LNCAP (cell line): ENCODE measurements around the gene CMTM5.

Experiments
- TF ChIP-seq, protein P1 (sequence below): fragments of 450-650 bp; IDR thresholded peaks from 2 replicates; pipeline ENCODE4 v1.5.1; 2017; ENCODE audit warnings: mild to moderate bottlenecking

The CMTM5 gene

DNA sequence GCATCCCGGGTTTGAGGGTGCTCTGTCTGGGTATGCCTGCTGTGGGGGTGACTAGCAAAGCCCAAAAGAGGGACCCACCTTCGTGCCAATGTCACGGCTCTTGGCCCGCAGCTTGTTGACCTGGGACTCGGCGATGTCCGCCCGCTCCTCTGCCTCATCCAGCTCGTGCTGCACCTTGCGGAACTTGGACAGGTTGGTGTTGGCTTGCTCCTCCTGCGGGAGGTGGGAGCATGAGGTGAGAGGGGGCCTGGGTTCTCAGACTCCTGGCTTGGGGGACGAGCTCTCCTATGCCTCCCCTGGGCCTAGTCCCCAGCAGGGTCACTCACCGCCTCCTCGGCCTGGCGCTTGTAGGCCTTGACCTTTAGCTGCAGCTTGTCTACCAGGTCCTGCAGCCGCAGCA lies 36.8 kb downstream of the CMTM5 start:
- TF ChIP-seq, protein P1, sequence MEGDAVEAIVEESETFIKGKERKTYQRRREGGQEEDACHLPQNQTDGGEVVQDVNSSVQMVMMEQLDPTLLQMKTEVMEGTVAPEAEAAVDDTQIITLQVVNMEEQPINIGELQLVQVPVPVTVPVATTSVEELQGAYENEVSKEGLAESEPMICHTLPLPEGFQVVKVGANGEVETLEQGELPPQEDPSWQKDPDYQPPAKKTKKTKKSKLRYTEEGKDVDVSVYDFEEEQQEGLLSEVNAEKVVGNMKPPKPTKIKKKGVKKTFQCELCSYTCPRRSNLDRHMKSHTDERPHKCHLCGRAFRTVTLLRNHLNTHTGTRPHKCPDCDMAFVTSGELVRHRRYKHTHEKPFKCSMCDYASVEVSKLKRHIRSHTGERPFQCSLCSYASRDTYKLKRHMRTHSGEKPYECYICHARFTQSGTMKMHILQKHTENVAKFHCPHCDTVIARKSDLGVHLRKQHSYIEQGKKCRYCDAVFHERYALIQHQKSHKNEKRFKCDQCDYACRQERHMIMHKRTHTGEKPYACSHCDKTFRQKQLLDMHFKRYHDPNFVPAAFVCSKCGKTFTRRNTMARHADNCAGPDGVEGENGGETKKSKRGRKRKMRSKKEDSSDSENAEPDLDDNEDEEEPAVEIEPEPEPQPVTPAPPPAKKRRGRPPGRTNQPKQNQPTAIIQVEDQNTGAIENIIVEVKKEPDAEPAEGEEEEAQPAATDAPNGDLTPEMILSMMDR: no peak

DNA sequence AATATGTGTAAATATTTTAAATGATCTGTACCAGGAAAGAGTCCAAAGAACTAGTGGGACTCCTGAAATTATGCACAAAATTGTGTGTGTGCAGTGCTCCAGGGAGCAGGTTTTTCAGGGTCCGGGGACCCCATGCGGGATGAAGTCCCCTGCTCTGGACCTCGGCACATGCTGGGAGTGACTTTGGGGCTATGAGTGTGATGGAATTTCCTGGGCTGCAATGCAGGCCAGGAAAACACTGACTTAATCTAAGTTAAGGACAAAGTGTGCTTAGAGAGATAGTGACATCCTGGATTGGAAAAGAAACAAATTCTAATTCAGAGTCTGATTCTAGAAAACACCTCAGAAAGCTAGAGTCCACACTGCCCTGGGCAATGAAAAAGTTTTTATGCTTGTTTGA lies 37.4 kb downstream of the CMTM5 start:
- TF ChIP-seq, protein P1: no peak

DNA sequence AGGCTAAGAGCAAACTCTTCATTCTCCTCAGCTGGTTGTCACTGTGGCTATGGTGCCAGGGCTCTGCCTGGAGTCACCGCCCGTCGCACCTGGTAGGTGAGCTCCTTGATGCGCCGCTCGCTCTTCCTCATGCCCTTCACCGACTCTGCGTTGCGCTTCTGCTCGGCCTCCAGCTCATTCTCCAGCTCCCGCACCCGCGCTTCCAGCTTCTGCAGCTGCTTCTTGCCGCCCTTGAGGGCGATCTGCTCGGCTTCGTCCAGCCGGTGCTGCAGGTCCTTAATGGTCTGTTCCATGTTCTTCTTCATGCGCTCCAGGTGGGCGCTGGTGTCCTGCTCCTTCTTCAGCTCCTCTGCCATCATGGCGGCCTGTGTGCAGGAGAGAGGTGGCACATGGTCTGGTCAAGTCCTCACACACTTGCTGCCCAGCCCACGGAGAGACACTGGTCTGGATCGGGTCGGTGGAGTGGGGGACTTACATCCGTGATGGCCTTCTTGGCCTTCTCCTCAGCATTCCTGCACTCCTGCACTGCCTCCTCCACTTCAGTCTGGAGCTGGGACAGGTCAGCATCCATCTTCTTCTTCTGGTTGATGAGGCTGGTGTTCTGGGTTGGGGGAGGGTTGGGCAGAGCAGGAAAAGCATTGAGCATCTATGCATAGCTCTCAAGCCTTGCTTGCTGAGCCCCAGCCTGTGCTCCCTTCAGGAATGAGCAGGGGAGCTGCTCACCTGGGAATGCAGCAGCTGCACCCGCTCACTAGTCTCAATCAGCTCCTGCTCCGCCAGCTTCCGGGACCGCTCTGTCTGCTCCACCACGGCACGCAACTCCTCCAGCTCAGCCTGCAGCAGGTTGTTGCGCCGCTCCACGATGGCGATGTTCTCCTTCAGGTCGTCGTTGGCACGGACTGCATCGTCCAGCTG lies 38.3 kb downstream of the CMTM5 start:
- TF ChIP-seq, protein P1: no peak

DNA sequence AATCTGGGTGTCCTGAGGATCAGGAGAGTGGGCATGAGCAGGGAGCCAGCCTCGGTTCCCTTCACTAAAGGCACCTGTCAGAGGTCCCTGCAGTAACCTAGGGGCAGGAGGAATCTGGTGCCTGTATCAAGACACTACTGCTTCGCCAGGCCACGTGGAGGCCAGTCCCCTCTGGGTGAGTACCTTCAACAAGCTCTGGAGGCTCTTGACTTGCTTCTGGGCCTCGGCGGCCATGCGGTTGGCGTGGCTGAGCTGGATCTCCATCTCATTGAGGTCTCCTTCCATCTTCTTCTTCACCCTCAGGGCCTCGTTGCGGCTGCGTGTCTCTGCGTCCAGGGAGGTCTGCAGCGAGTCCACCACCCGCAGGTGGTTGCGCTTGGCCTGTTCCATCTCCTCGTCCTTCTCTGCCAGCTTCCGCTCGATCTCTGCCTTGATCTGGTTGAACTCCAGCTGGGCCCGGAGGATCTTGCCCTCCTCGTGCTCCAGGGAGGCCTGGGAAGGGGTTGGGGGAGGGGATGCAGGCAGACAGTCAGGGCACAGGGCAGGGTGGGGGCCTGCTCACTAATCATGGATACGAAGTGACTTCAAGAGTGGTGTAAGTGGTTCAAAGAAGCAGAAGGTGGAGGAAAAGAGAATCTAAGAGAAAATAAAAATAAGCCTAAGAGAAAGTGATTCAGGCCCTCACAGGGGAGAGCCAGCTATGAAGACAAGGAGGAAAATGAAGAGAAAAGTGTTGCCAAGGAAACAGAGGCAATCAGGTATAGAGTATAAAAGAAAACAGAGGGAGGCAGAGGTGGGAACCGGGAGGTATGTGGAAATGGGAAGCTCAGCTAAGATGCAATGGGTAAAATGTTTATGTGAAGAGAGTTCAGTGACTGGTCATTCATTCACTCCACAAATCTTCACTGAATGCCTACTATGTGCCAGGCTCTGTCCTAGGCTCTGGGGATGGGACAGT lies 39.3 kb downstream of the CMTM5 start:
- TF ChIP-seq, protein P1: no peak

DNA sequence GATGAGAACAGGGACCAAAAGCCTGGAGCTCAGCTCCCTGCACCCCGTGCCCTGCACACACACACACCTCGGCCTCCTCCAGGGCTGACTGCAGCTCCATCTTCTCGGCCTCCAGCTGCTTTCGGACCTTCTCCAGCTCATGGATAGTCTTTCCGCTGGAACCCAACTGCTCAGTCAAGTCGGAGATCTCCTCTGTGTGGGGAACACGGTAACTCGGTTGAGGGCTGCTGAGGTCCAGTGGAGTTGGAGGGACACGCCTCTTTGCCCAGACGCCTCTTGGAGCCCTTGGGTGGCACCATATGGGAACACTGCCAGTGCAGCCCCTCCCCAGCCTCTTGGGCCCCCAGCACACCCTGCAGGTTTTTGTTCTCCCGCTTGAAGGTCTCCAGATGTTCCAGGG lies 40.0 kb downstream of the CMTM5 start:
- TF ChIP-seq, protein P1: no peak

DNA sequence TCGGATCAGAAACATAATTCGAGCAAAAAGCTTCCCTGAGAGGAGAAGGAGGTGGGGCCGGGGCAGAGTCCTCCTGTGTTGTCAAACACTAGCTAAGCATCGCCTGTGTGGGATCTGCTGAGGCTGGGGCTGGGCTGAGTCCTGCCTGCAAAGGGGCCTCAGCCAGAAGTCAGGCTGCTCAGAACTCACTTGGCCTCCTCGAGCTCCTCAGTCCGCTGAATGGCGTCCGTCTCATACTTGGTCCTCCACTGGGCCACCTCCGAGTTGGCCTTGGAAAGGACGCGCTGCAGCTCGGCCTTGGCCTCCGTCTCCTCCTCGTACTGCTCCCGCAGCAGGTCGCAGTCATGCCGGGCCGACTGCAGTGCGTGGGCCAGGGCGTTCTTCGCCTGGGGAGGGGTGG lies 41.2 kb downstream of the CMTM5 start:
- TF ChIP-seq, protein P1: no peak

DNA sequence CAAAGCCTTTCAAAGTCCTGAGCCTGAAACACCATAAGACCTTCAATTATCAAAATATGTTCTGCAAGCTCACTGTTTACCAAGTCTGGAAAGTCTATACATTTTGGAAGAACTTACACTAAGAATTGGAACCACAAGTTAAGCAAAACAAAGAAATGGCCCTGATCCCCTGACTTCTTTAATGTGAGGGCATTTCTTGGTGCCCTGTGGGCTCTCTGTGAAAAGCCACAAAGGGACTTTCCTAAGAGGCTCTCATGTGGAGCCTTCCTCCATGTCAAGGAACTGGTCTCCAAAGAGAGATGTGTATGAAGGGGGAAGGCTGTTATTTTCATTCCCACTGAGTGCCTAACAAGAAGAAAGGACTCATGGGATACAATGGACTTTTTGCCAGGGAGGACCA lies 44.7 kb downstream of the CMTM5 start:
- TF ChIP-seq, protein P1: no peak
